ENCODE measurements around the gene PATJ.
A peak's percentile ranks its signal among the peaks of the same experiment; 100 is the strongest.
"Not testable (repeated sequence)": the region's sequence is repeated elsewhere in the genome, so short reads cannot be mapped to it uniquely, and the experiment has no call there.

PATJ gene

GRCh38 chr1:62103846-62104245 is 361.6 kb downstream of the PATJ start:
- no peak for DNase-seq (ENCODE audit: low read depth)

GRCh38 chr1:62107923-62108322 is 365.6 kb downstream of the PATJ start:
- no peak for DNase-seq (ENCODE audit: low read depth)

- DNase-seq (ENCODE audit: low read depth) = no peak
These were observed 366.8 kb downstream of the PATJ start for GRCh38 chr1:62109124-62109523.

- no peak for DNase-seq (ENCODE audit: low read depth)
These were observed 368.0 kb downstream of the PATJ start for GRCh38 chr1:62110198-62110817.

- DNase-seq (ENCODE audit: low read depth) = no peak
These were observed 368.8 kb downstream of the PATJ start for GRCh38 chr1:62111084-62111483.

- no peak for DNase-seq (ENCODE audit: low read depth)
These were observed 371.2 kb downstream of the PATJ start for GRCh38 chr1:62113507-62113906.

- DNase-seq (ENCODE audit: low read depth) = no peak
These were observed 374.9 kb downstream of the PATJ start for GRCh38 chr1:62117018-62117750.

GRCh38 chr1:62126579-62127290 is 384.5 kb downstream of the PATJ start:
- no peak for DNase-seq (ENCODE audit: low read depth)

- DNase-seq (ENCODE audit: low read depth) = no peak
These were observed 386.5 kb downstream of the PATJ start for GRCh38 chr1:62128745-62129144.

GRCh38 chr1:62131093-62131725 is 388.9 kb downstream of the PATJ start:
- no peak for DNase-seq (ENCODE audit: low read depth)

- DNase-seq (ENCODE audit: low read depth) = no peak
These were observed 395.7 kb downstream of the PATJ start for GRCh38 chr1:62138029-62138428.

GRCh38 chr1:62139410-62139809 is 397.1 kb downstream of the PATJ start:
- DNase-seq (ENCODE audit: low read depth) = no peak

GRCh38 chr1:62140666-62141065 is 398.4 kb downstream of the PATJ start:
- DNase-seq (ENCODE audit: low read depth) = no peak

- no peak for DNase-seq (ENCODE audit: low read depth)
These were observed 400.2 kb downstream of the PATJ start for GRCh38 chr1:62142496-62142895.

- peak; percentile 4 for DNase-seq (ENCODE audit: low read depth)
These were observed 402.1 kb downstream of the PATJ start for GRCh38 chr1:62144238-62144831.

- DNase-seq (ENCODE audit: low read depth) = no peak
These were observed 417.7 kb downstream of the PATJ start for GRCh38 chr1:62159940-62160348.

GRCh38 chr1:62161711-62162110 is 419.4 kb downstream of the PATJ start:
- DNase-seq (ENCODE audit: low read depth) = no peak

GRCh38 chr1:62170380-62170779 is 428.1 kb downstream of the PATJ start:
- not testable (repeated sequence) for DNase-seq (ENCODE audit: low read depth)

- no peak for DNase-seq (ENCODE audit: low read depth)
These were observed 433.4 kb downstream of the PATJ start for GRCh38 chr1:62175568-62176179.

GRCh38 chr1:62176597-62177312 is 434.5 kb downstream of the PATJ start:
- DNase-seq (ENCODE audit: low read depth) = no peak

GRCh38 chr1:62177621-62178020 is 435.3 kb downstream of the PATJ start:
- DNase-seq (ENCODE audit: low read depth) = no peak

All from stimulated activated CD8-positive, alpha-beta memory T cell treated with anti-CD3 and anti-CD28 coated beads, Interleukin-12 subunit alpha, Interleukin-12 subunit beta, amount 100 ng/mL, for 1 hour (primary cell).